Midbrain (tissue), 1 donor: ENCODE measurements around the gene CD5L.

Experiments used
- DNase-seq: peaks from one replicate; lab custom pipeline; 2025; lab: John Stamatoyannopoulos, UW

The CD5L gene

DNA sequence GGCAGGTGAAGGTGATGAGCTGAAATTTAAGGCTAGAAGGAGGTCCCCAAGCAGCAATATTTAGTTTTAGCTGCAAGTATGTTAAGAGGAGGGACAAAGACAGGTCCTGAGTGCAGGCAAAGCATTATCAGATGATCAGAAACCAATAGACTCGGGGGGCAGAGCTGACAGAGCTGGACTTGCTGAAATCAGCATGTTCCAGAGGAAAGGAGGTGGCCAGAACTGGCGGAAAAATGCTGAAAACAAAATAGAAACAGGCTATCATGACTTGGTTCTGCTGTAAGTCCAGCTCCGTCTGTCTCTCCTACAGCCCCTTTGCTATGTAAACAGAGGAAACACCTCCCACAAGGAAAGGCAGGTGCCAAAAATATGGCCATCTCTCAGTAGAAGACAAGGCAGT, at the start of gene CD5L:
Gene CD5L (minus strand): TSS at position 101 of the 400 bp plus-strand sequence. CDS start 107 bp downstream, outside the sequence.
- no peak for DNase-seq

DNA sequence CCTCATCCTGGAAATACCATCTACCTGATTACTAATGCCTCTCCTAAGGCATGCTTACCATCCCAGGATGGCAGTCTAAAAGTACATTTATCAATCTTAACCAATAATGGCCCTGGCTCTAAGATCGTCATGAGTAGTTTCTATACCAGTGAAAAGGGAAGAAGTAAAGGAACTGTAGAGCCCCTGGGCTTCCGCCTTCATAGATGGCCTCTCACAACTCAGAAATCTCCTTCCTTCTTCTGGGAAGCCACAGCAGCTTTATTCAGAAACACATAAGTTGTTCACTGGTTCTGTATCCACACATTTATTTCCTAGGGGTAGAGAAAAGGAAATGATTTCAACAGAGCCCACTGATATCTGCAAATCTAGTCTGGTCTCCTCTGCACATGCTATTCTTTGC, 41.0 kb upstream of the CD5L start:
- DNase-seq: no peak

DNA sequence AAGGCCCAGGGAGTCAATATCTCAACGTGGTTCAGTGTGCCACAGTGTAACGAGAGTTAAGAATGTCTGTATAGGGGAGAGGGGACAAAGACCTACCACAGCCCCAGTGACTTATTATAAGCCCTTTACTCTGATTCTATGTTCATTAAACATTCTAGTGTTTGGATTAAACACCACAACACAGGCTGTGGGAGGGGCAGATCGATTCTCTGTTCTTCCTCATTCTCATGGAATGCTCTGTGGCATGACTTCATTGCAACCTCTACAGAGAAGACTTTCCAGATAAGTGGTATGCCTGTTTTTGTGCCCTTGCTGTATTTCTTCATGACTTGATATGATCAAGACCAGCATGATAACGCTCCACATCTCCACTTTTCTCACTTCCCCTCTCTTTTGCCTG, 39.0 kb upstream of the CD5L start:
- DNase-seq: no peak

DNA sequence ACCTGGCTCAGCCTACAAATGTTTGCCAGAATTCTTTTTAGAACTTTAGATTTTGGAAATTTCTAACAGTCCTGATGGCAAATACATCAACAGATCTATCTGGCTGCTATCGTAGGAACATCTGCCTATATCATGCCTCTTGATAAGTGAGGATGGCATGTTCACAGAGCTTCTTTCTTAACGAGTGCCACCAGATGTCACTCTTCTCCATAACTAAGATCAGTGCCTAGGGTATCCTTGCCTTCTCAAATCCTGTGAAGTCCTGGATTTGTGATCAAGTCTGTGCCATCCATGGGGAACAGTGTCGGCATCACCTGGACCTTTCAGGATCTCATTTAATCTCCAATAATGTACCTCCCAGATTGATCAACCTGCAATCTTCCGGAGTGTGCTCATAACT, 36.5 kb upstream of the CD5L start:
- peak; percentile 23 for DNase-seq

DNA sequence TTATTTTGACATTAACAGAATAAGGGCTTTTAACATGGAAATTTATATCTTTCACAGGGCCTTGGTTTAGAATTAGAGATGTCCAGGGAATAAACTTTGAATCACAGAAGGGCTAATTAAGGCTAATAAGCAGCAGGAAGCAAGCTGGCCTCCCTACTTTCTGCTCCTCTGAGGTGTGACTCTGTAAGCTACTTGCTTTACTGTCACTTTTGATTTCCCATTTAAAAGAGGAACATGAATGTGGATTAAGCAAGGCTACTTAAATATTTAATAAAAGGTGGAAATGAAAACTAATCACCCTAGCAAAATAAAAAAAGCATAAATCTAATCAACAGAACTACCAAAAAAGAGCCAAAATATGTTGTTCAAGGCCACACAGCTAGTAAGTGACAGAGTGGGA, 28.9 kb upstream of the CD5L start:
- DNase-seq: no peak

DNA sequence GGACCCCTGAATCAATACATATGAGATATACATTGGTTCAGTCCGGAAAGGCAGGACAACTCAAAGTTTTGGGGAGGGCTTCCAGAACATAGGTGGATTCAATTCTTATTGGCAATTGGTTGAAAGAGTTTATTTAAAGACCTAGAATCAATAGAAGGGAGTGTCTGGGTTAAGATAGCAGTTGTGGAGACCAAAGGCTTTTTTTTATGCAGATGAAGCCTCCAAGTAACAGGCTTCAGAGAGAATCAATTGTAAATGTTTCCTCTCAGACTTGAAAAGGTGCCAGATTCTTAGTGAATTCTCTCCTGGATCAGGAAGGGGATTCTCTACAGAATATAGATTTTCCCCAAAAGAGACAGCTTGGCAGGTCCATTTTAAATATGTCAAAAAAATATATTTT, 27.0 kb upstream of the CD5L start:
- DNase-seq: no peak

DNA sequence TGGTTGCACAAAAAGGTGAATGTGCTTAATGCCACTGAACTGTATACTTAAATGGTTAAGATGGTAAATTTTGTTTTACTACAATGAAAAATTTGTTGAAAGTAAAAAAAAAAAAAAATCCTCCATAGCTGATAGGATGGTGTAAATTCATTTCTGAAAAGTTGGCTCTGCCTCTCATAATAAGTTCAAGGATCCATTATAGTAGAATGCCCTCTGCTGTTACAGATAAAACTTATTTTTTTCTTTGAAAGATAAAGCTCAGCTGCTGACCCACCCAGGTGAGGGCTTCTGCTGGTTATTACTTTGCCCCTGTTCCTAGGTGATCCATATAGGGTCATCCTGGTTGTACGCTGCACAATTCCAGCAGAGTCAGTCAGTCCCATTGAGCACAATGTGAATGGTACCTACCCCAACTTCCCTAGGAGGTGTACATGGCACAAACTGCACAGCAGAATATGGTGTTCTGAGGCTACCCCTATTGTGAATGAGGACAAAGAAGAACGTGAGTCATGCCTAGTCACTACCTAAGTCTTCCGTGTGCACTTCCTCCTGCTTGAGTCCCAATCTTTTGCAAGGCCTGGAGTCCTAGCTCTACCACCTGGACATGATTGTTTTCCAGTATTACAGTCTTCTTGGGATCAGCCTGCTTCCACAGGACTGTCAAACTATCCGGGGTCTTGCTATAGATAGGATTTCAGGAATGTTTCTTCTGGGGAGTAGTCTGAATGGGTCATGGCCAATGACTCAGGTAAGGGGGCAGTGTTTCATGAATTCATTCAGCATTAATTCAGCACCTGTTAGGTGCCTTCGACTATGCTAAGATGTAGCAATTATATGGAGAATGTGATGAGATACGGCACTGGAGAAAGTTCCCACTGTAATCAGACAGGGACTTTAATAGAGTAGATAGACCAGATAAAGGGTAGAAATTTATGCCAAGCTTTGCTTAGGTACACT, 20.8 kb upstream of the CD5L start:
- DNase-seq: no peak

DNA sequence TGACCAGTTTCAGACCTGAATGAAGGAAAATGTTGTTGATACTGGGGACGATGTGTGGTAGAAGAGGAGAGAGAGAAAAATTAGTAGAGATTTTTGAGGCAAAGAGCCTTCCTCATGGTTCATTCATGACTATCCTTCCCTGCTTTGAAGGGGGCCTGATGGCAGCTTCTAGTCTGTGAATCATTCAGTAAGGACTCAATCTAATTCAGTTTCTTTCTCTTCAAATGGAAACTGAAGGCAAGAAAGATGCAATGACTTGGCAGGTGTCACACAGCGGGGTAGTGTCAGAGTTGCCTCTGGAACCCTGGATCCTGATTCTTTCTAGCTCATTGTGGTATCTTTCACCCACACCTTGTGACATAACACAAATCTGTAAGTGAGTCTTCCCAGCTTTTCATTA, 14.9 kb upstream of the CD5L start:
- no peak for DNase-seq

DNA sequence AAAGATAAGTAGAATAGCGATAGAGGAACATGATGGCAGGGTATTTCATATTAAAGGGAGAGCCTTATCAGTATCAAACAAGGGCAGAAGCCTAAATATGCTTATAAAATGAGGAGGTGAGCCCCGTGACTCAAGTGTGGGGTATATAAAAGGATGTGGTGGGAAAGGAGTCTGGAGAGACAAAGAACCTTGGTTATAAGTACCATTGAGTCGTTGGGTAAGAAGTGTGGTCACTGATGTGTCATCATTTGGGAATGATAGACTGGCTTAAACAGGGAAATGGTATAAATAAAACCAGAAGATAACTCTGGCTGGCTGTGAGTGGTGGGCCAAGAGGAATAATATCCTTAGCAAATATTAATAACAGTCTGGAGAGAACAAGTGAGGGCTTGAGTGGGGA, 10.9 kb upstream of the CD5L start:
- DNase-seq: no peak

DNA sequence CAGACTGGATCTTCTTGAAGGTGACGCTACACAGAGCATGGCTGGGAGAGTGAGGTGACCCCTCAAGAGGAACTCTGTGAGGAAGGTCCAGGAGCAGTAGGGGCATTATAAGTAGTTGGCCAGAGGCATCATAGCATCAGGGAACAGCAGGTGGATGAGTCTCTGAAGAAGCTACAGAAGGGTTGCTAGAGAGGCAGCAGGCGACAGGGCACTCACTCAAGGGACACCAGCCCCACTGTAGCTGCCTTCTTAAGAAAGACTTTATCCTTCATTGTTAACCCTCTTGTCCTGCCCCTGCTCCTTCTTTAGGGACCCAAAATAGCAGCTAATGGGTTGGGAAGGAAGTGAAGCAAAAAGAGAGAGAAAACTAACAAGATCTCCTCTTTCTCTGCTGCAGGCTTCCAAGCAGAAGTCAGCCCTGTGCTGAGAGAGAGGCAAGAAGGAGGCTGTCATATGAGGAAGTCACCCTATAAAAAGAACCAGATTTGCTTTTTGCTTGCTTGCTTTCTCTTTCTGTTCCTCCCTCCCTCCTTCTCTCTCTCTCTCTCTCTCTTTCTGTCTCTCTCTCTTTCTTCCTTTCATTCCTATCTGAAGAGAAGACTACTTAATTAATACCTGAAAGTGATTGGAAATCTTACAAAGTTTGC, 7.7 kb upstream of the CD5L start:
- DNase-seq: peak; percentile 8

DNA sequence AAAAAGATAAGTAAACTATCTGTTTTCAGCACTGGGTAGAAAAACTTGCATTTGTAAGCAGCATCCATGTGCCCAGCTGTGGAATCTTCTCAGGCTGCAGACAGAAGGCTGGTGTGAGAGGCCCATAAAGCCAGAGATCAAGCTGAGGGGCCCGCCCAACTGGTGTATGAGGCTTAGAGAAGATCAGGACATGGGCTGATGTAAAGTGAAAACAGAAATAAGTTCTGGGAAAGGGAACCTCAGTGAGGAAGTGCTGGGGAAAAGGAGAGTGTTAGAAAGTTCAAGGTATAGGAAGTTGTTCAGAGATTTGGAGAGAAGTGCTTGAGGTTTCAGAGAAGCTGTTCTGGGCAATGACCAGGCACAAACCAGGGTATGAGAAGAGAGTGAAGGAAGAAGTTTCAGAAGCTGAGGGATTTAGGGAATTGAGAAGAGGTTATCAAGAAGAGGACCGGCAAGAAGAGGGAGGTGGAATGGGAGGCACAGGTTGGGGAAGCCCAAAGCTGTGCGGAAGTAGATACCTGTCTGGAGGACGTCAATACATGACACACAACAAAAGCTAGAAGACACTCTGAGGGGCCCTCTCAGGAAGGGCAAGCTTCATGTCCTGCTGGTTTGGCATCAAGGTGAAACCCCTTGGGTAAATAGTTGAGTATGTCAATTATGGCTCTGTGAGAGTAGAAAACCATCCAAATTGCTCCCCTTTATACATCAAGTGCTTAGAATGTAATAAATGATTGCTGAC, 2.7 kb upstream of the CD5L start:
- peak; percentile 23 for DNase-seq

DNA sequence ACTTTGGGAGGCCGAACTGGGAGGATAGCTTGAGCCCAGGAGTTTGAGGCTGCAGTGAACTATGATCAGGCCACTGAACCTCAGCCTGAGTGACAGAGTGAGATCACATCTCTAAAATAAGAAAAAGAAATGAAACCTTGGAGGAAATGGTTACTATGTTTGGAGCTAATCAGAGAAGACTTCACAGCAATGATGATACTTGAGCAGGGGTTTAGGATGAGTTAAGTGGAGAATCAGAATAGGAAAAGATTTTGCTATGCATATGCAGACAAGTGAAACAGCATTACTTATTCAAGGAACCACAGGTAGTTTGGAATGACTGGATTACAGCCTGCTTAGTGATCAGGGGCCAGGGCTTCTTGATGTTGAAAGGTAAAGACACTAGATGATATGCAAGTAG, 1.3 kb upstream of the CD5L start:
- DNase-seq: no peak

DNA sequence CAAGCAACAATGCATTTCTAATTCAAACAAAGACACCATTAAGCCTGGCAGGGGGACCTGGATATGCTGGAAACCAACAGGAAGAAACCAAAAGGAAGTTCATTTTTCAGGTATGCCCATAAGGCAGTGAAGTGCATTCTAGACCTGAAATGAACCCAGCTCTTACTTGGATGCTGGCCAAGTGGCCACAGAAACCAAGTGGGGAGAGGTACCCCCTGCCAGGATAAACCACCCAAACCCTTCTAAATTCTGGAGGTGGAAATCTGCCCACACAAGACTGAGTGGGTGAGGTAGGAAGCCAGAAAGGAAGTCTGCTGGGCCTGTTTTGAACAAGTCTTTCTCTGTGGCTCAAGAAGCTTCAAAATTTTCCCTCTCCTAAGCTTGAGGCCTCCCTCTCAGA, 2.6 kb downstream of the CD5L start:
- DNase-seq: no peak

DNA sequence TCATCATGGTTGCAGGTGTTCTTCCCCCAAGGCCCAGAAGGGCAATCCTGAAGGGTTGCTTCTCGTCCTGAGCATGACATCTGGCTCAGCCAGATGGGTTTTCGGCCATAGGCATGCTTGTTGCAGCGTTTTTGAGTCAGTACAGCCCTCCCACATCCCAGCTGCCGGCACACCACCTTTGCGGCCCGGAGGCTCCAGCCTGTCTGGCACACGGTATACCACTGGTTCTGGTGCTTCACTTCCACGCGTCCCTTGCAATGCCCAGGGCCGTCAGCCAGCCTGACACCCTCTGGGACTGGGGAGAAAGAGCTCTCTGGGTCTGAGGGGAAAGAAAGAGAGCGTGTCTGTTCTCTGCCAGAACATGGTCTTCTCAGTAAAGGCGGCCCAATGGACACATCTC, 7.2 kb downstream of the CD5L start:
- no peak for DNase-seq

DNA sequence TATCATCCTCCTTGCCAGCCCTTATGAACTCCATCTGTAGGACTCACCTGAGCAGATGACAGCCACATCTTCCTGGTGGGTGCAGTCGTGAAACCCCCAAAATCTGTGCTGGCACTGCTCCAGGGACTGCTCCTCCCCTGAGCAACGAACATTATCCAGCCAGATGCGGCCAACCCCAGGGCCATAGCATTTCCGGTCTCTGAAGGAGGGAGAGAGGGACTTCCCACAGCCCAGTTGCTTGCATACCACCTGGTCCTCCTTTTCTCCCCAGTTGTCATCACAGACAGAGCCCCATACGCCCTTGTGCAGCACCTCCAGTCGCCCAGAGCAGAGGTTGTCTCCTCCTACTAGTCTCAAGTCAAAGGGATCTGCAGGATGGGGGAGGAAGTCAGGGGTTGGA, 8.5 kb downstream of the CD5L start:
- DNase-seq: no peak

DNA sequence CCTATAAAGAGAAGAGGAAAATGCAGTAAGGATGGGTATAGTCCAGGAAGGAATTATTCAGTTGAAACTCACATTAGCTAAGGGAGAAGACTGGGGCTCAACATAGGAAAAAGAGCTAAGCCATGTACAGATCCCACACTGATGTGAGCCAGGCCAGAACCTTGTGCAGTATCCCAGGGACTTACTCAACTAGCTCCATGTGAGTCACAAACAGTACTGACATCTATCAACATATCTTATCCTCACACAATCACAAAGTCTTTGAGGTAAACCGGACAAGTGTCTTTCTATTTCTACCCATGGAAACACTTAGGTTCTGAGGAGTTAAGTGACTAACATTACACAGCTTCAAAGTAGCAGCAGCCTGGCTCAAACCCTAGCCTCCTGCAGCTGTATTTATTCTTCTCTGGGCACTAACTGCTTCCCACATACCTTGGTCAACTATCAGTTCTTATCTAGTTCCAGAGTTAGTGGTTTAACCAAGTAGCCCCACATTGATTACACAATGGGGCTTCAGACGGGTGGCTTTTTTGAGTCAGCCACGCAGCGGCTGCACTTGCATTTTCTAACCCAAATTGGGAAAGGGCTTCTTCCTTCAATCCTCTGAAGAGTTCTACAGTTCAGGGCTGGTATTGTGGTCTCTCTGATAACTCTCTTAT, 9.5 kb downstream of the CD5L start:
- DNase-seq: no peak

DNA sequence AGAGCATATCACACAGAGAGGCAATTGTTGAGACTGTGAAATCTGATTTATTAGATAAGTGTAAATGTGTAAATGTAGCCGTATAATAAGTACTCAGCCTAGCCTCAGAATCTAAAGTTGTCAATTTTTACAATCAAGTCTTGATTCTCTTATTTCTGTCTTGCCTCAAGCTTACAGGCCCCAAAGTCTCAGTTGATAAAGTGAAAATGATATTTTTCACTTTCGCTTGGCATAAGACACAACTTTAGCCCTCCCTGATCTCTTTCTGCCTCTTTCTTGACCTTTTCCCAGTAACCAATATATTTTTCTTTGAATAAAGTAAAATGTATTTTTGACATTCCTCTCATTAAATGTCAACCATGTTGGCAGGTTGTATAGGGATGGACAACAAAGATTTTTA, 10.7 kb downstream of the CD5L start:
- no peak for DNase-seq

DNA sequence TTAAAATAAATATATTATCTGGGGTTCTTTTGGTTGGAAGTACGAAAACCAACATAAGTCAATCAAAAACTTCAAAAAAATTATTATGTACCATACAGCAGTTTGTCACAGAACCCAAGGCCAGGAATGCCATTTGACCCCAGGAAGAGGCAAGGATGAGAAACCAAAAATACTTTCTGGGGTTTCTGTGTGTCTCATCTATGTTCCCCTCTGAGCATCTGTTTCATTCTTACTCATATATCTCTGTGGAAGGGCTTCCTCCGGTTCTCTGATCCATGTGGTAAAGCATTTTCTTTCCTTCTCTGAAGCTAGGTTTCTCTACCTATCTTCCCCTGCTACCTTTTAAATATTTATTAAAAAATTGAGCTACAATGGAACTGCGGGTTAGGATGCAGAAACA, 11.9 kb downstream of the CD5L start:
- no peak for DNase-seq

DNA sequence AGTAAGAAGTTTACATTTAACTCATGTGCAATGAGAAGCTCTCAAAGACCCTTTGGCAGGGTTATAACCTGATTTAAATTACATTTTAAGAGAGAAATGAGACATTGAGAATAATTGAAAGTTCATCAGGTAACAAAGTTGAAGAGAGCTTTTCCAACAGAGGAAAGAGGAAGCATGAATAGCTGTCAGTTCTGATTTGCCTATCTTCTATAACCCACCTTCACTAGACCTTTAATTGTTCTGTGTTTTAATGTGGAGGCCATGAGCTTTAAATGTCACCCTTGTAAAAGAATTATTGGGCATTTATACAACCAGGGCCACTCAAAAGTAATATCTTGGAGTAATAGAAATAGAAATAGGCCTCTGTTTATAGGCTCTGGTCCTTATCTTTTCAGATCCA, 12.4 kb downstream of the CD5L start:
- DNase-seq: no peak

DNA sequence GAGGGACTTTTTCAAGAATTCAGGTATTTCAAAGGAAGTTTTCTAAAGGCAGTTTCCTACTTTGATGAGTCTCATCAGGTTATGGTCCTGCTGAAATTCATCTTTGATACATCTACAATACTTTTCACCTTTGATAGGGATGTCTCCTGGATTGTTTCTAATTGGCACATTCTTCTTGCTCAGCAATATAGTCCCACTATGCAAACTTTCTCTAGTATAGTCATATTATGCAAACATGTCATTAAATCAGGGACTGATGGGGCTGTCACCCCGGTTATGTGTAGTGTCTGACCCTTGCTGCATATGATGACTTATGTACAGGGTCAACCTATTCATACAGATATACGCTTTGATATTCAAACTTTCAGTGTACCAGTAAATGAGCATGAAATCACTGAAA, 21.3 kb downstream of the CD5L start:
- DNase-seq: no peak

DNA sequence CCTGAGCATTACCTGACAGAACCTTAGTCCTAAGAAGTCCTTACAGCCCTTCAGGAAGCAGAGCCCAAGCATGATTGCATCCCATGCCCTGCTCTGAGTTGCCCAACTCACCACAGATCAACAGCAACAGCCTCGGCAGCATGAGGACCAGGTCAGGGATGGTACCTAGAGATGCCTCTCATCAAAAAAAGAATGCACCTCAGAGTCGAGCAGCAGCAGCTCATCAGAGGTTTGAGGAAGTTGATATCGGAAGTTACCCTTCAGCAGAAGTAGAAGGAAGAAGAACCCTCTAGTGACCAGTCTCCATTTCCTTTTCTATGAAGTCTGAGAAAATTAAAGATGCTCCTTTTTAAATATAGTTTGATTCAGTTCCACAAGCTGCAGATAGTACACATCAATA, 21.7 kb downstream of the CD5L start, which contains the start of gene FCRL1:
Gene FCRL1 (minus strand): TSS at position 225 of the 400 bp plus-strand sequence. CDS start 83 bp downstream, at position 142.
- no peak for DNase-seq

DNA sequence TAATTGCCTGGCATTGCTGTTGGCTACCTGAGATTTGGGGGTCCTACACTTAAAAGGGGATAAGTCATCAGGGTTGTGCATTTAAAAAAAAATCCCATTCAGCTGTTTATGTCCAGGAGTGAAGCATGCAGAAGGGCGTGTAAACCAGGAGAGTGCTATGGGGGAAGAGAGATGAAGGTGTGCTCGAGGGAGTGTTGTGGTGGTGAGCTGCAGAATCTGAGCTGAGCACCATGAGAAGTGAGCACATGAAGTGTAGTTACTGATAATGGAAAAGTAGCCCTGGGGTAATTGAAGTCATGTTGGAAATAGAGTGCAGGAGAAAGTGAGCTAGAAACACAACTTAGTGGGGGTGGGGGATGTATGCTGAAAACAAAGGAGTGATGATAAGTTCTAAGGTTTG, 22.4 kb downstream of the CD5L start:
- DNase-seq: no peak
